Stimulated activated CD4-positive, alpha-beta T cell treated with anti-CD3 and anti-CD28 coated beads, Interleukin-1b, Interleukin-23, amount 100 ng/mL, for 4 hours (primary cell): ENCODE data around the gene RTCA.
"Not testable (repeated sequence)": the region's sequence is repeated elsewhere in the genome, so short reads cannot be mapped to it uniquely, and the experiment has no call there.

Experiments used
- DNase-seq, 2 donors: peaks; one replicate each; pipeline ENCODE4 v3.0.0-alpha.2; 2020; ENCODE audit warnings: low read depth in 2 of 2

The RTCA gene

DNA sequence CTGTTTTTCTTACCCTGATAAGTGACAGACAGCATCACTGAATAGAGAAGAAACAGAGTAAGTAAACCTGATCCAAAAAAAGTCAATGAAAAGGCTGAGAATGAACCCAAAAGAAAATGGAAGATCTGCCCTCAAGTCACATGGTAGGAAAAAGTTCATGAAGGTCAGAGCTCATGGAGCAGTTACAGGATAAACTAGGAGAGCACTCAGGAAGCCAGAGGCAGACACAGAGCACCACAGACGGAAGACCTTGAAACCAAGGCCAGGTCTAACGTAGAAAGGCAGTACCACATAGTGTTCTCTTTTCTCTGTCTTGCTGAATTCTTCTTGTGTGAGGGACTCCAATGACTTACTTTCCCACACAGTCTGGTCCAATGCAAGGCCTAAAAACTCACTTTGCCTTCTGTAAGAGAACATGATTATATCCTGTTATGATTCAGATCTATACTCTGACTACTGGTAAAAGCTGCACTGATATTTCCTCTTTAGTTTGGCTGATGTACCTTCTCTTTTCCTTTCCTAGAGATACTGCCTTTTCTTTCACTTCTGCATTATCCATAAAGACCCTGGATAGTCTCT, 40.8 kb downstream of the RTCA start:
- no peak for DNase-seq

DNA sequence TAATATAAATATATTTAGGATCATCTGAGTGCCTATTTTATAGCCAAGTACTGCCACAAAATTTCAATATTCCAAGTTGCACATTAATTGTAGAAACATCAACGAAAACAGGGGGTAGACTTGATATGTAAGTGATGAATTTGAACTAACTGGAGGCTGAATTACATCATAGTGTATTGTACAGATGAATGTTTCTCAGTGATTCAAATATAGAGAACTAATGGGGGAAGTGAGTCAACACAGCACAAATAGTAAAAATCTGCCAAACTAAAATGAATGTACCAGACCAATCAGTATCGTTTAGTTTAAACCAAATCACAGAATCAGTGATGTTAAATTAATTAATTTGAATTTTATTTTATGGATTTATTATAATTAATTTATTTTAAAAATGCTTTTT, 42.8 kb downstream of the RTCA start:
- no peak for DNase-seq

GRCh38 chr1:100309863-100310262, 43.8 kb downstream of the RTCA start:
- no peak for DNase-seq

DNA sequence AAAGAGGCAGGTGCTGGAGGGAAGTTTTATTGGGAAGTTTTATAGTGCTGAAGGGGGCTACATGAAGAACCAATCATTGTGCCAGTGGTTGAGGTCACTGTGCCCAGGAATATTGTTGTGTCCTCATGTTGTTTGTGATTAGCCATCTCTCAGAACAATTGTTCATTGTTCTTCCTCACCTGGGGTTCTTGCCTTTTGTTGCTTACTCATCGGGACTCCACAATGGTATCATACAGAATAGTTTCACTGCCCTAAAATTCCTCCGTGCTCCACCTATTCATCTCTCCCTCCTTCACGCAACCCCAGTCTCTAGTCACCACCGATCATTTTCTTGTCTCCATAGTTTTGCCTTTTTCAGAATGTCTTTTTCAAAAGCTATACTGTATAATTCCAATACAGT, 47.4 kb downstream of the RTCA start:
- no peak for DNase-seq

DNA sequence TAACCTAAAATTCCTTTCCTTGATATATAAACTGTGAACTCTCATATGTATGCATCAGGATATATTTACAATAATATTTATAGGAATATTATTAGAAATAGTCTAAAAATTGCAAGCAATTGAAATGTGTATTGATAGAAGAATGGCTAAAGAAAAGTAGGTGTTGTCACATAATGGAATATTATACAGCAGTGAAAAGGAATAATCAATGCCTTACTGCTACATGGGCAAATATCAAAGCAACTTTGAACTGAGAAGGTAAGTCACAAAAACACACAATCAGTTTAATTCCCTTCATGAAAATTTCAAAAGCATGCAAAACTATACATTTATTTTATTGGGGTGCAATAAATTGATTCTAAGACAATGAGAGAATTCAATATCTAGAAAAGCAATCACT, 50.6 kb downstream of the RTCA start:
- DNase-seq = no peak

GRCh38 chr1:100320311-100321099, 54.5 kb downstream of the RTCA start:
- DNase-seq = no peak

- no peak for DNase-seq
Observed at GRCh38 chr1:100321100-100321493, 55.1 kb downstream of the RTCA start.

GRCh38 chr1:100321506-100321905, 55.5 kb downstream of the RTCA start:
- no peak for DNase-seq

GRCh38 chr1:100322436-100323211, 56.6 kb downstream of the RTCA start:
- no peak for DNase-seq

DNA sequence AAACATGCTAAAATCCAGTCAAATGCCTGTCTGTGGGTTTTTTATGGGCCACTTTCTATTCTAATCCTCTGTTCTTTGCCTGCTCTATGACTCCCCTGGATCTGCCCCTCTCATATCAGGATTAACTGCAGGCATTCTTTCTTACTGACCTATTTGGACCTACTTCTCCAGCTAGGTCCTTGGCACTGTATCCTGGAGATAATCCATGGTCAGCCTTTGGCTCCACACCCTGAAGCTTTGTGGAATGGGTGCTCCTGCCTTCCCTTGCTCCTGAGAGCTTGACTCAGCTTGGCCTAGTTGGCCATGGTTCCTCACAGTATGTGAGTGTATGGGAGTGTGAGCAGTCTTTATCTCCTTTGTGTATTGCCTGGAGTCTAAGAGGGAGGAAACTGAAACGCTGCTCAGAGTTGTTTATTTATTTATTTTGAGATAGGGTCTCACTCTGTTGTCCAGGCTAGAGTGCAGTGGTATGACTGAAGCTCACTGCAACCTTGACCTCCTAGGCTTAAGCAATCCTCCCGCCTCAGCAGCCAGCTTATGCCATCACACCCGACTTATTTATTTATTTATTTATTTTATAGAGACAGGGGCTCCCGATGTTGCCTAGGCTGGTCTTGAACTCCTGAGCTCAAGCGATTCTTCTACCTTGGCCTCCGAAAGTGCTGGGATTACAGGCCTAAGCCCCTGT, 57.5 kb downstream of the RTCA start:
- DNase-seq = no peak

GRCh38 chr1:100325415-100326324, 59.7 kb downstream of the RTCA start:
- no peak for DNase-seq

DNA sequence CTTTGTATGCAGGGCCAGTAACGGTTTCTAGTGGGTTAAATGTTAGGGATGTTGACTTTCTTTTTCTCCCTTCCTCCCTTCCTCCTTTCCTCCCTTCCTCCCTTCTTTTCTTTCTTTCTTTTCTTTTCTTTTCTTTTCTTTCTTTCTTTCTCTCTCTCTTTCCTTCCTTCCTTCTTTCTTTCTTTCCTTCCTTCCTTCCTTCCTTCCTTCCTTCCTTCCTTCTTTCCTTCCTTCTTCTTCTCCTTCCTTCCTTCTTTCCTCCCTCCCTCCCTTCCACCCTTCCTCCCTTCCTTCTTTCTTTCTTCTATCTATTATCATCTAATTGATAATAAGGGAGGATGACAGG, 60.3 kb downstream of the RTCA start:
- not testable (repeated sequence) for DNase-seq

- no peak for DNase-seq
Observed at GRCh38 chr1:100328133-100328532, 62.1 kb downstream of the RTCA start.

- DNase-seq = not testable (repeated sequence)
Observed at GRCh38 chr1:100331146-100331545, 65.1 kb downstream of the RTCA start.

DNA sequence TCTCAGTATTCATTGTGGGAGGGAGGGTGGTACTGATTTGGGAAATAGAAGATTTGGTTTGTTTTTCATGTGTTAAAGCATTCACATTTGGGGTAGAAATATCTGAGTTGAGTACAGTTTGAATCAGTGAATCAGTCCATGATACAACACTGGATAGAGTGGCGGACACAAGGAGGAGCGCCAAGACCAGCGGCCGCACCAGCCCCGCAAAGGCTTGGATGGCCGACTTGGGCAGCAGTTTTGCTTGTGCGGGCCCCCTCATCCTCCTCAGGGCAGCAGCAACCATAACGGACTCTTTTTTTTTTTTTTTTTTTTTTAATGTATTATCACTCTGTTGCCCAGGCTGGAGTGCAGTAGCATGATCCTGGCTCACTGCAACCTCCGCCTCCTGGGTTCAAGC, 66.3 kb downstream of the RTCA start:
- DNase-seq = no peak

DNA sequence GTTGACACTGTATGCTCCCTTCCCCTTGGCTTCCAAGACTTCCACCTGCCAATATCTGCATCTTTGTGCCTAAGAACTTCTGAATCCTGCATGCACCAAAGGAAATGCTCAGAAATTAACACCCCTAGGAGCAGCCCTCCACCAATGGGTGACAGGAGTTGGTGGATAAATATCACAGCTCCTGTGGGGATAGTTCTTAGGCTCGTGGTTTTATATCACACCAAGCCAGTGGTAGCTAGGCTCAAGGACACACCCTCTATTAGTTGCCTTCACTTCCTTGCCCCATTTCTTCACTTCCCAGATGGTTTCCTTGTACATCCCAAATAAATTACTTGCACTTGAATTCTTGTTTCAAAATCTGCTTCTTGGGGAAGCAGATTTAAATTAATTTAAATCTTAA, 69.4 kb downstream of the RTCA start:
- DNase-seq = no peak

- not testable (repeated sequence) for DNase-seq
Observed at GRCh38 chr1:100337878-100338277, 71.9 kb downstream of the RTCA start.

DNA sequence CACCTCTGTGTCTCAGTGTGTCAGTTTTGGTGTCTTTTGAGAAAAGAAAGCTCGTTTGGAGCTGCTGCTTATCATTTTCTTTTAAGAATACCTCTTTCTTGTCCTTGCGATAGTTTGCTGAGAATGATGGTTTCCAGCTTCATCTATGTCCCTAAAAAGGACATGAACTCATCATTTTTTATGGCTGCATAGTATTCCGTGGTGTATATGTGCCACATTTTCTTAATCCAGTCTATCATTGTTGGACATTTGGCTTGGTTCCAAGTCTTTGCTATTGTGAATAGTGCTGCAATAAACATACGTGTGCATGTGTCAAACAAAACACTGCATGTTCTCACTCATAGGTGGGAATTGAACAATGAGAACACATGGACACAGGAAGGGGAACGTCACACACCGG, 73.7 kb downstream of the RTCA start:
- DNase-seq = not testable (repeated sequence)

GRCh38 chr1:100340494-100340893, 74.5 kb downstream of the RTCA start:
- DNase-seq = no peak

- DNase-seq = no peak
Observed at GRCh38 chr1:100342348-100342747, 76.3 kb downstream of the RTCA start.
